Measurements from ENCODE around the gene GPR31.

- TF ChIP-seq, protein P1, sequence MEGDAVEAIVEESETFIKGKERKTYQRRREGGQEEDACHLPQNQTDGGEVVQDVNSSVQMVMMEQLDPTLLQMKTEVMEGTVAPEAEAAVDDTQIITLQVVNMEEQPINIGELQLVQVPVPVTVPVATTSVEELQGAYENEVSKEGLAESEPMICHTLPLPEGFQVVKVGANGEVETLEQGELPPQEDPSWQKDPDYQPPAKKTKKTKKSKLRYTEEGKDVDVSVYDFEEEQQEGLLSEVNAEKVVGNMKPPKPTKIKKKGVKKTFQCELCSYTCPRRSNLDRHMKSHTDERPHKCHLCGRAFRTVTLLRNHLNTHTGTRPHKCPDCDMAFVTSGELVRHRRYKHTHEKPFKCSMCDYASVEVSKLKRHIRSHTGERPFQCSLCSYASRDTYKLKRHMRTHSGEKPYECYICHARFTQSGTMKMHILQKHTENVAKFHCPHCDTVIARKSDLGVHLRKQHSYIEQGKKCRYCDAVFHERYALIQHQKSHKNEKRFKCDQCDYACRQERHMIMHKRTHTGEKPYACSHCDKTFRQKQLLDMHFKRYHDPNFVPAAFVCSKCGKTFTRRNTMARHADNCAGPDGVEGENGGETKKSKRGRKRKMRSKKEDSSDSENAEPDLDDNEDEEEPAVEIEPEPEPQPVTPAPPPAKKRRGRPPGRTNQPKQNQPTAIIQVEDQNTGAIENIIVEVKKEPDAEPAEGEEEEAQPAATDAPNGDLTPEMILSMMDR (IDR thresholded peaks at IDR 0.05), result no peak
- no peak for TF ChIP-seq ZFX (IDR thresholded peaks at IDR 0.05; ENCODE audit: borderline replicate concordance)
Observed at GRCh38 chr6:167139761-167140160, 18.0 kb downstream of the GPR31 start.

Data from 22Rv1 (cell line).